Right renal cortex interstitium (tissue), 3 donors: ENCODE measurements around the gene ONECUT2. TPM values are rescaled to one million over a fixed set of nuclear protein-coding genes. Genes with fewer than 3 reads are reported as not detected.

ENCODE experiments used
- DNase-seq, 3 donors: peaks; one replicate each; pipeline ENCODE4 v3.0.0-alpha.2; 2013; ENCODE audit warnings: low read depth in 3 of 3, low spot score in 2 of 3
- polyA plus RNA-seq, 3 donors: library from polyadenylated mRNA; unstranded; fragments of 120-200 nt; gene quantifications; one replicate each; pipeline ENCODE4 v1.2.1, GENCODE V29; 2013; ENCODE audit not compliant: insufficient read length in 3 of 3

The ONECUT2 gene
- polyA plus RNA-seq, 3 donors = 0.07 to 0.14 (median 0.11) TPM

GRCh38 chr18:57430079-57431001, 4.8 kb upstream of the ONECUT2 start:
- no peak for DNase-seq

GRCh38 chr18:57431002-57431382, 4.2 kb upstream of the ONECUT2 start:
- DNase-seq = no peak

- DNase-seq = no peak
Measured at GRCh38 chr18:57431467-57432080, 3.6 kb upstream of the ONECUT2 start.

GRCh38 chr18:57432140-57432539, 3.0 kb upstream of the ONECUT2 start:
- DNase-seq = no peak

GRCh38 chr18:57432751-57433400, 2.3 kb upstream of the ONECUT2 start:
- DNase-seq = no peak

GRCh38 chr18:57433482-57433881, 1.7 kb upstream of the ONECUT2 start:
- DNase-seq = no peak

- DNase-seq = no peak
Measured at GRCh38 chr18:57433934-57434535, 1.1 kb upstream of the ONECUT2 start.

- DNase-seq = no peak
Measured at GRCh38 chr18:57435846-57436190, 644 bp downstream of the ONECUT2 start.

DNA sequence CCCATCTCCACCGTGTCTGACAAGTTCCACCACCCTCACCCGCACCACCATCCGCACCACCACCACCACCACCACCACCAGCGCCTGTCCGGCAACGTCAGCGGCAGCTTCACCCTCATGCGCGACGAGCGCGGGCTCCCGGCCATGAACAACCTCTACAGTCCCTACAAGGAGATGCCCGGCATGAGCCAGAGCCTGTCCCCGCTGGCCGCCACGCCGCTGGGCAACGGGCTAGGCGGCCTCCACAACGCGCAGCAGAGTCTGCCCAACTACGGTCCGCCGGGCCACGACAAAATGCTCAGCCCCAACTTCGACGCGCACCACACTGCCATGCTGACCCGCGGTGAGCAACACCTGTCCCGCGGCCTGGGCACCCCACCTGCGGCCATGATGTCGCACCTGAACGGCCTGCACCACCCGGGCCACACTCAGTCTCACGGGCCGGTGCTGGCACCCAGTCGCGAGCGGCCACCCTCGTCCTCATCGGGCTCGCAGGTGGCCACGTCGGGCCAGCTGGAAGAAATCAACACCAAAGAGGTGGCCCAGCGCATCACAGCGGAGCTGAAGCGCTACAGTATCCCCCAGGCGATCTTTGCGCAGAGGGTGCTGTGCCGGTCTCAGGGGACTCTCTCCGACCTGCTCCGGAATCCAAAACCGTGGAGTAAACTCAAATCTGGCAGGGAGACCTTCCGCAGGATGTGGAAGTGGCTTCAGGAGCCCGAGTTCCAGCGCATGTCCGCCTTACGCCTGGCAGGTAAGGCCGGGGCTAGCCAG, 1.2 kb downstream of the ONECUT2 start:
- DNase-seq = no peak

DNA sequence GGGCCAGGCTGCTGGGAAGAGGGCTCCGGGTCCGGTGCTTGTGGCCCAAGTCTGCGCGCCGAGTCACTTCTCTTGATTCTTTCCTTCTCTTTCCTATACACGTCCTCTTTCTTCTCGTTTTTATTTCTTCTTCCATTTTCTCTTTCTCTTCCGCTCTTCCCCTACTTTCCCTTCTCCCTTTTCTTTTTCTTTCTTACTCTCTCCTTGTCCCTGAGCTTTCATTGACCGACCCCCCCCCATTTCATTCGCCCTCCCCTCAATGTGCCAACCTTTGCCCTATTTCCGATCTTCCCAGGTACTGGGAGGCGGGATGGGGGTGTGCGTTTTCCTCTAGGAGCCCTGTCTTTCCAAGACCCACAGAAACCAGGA, 1.8 kb downstream of the ONECUT2 start:
- DNase-seq = no peak

GRCh38 chr18:57437402-57437765, 2.2 kb downstream of the ONECUT2 start:
- DNase-seq = no peak

DNA sequence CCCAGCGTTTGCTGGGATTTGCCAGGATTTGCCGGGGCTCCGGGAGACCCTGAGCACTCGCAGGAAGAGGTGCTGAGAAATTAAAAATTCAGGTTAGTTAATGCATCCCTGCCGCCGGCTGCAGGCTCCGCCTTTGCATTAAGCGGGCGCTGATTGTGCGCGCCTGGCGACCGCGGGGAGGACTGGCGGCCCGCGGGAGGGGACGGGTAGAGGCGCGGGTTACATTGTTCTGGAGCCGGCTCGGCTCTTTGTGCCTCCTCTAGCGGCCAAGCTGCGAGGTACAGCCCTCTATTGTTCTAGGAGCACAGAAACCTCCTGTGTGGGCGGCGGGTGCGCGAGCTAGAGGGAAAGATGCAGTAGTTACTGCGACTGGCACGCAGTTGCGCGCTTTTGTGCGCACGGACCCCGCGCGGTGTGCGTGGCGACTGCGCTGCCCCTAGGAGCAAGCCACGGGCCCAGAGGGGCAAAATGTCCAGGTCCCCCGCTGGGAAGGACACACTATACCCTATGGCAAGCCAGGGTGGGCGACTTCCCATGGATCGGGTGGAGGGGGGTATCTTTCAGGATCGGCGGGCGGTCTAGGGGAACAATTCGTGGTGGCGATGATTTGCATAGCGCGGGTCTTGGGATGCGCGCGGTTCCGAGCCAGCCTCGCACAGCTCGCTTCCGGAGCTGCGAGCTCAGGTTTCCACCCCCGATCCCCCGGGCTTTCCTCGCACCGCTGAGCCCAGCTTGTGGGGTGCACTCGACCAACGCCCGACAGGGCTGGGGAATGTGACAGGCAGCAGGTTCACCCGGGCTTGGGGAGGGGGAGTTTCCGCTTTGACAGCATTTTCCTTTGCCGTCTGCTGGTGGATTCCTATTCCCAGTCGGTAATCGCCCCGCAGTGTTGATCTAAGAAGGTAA, 2.8 kb downstream of the ONECUT2 start:
- no peak for DNase-seq

DNA sequence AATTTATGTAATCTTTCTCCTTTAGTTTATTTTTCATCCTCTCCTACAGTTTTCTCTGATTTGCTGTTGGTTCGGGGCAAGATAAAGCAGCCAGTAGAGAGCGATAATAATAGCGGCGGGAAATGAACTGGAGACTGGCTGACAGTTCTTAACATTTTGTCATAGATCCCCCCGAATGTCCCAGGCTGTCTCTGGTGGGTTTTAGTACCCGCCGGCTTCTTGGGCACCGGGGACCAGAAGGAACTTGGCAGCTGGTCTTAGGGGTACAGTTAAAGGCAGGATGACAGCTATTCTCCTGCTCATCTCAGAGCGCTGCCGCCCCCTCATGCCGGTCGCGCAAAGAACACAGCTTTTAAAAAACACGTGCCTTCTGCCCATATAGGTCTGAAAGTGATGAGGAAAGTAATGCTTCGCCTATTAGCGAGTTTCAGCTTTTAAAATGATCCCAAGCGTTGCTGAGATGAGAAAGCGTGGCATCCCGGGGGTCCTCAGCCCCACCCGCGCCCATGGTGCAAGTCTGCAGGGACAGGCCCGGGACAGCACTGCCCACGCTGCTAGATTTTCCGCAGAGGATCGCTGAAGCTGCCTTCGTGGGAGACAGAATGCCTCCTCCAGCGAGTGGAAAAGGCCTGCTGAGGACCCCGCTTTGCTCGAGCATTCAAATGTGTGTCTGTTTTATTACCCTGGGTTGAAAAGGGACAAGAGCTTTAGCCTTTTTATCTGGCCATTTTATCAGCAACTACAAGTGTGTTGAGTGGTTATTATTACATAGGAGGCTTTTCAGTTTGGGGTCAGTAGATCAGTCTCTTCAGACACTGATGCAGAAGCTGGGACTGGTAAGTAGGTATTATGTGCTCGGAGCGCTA, 3.8 kb downstream of the ONECUT2 start:
- DNase-seq = no peak

DNA sequence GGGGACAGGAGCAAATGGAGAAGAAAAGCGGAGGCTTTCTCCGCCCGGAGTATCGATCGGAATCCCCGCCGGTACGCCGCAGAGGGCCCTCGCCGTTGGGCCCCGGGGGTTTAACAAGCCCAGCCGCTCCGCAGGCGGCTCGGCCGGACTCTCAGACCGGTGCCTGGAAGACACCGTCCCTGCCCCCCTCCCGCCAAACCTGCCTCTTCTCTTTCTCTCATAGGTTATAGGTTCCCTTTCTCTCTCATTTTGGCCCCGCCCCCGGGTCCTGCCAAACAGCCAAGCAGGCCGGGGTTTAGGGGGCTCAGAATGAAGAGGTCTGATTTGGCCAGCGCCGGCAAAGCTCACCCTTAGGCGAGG, 4.4 kb downstream of the ONECUT2 start:
- DNase-seq = no peak

- DNase-seq = no peak
Measured at GRCh38 chr18:57439985-57440330, 4.8 kb downstream of the ONECUT2 start.

DNA sequence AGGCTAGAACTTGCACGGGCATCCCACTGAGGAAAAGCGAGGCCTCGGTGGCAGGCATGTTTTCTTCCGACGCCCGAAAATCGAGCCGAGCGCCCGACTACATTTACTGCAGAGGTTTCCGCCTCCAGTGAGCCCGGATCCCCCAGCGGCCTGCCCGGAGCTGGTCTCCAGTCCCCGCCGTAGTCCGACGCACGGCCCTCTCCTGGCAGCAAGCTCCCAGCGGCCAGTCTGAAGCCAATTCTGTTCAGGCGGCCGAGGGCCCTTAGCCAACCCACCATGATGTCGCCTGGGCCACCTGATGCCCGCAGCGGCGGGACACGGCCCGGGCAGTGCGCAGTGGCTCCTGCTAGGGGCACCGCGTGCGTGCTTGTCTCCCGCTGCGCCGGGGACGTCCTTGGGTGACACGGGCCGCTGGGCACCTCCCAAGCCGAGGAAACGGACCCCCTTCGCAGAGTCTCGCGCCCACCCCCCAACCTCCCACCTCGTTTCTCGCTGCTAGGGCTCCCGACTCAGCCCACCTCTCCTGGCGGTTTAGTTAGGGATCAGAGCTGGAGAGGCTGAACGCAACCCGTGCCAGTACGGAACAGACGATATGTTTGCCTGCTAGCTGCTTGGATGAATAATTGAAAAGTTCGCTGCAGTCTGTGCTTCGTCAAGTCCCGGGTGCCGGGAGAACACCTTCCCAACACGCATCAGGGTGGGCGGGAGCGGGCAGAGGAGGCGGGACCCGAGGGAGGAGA, 5.3 kb downstream of the ONECUT2 start:
- no peak for DNase-seq

GRCh38 chr18:57441071-57441794, 6.1 kb downstream of the ONECUT2 start:
- DNase-seq = no peak

DNA sequence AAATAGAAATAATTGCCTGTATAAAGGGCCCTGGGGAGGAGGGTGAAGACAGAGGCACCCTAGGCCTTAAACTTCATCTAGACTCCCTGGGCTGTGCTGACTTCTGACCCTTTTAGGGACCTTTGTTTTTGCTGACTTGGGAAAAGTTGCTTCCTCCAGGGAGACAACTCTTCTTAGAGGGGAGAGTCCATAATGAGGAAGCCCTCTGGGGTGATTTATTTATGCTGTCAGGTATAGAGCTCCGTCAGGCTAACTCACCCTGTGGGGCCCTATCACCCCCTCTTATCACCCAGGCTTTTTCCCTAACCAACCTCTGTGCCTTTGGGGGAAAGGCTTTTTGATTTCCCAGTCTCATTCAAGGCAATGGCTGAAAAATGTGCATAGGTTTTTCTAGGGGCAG, 8.1 kb downstream of the ONECUT2 start:
- no peak for DNase-seq
